Progenitor cell of endocrine pancreas (in vitro differentiated cells): ENCODE data around the gene SLC25A38. TPM values are rescaled to one million over a fixed set of nuclear protein-coding genes. Genes with fewer than 3 reads are reported as not detected.

ENCODE experiments used
- DNase-seq: peaks from one replicate; pipeline ENCODE4 v3.0.0; 2021; ENCODE audit warnings: low spot score; ENCODE audit not compliant: unreplicated experiment
- H3K27ac Mint-ChIP-seq: 2 replicates; pipeline ENCODE4 v1.8.0; 2021; ENCODE audit warnings: mild to moderate bottlenecking, moderate library complexity, mixed read lengths
- H3K27me3 Mint-ChIP-seq: 2 replicates; pipeline ENCODE4 v1.8.0; 2021; ENCODE audit warnings: mixed read lengths
- H3K36me3 Mint-ChIP-seq: 2 replicates; pipeline ENCODE4 v1.8.0; 2022; ENCODE audit warnings: mixed read lengths; ENCODE audit not compliant: insufficient read depth
- H3K4me1 Mint-ChIP-seq: 2 replicates; pipeline ENCODE4 v1.8.0; 2021; ENCODE audit warnings: low read depth, mixed read lengths
- H3K4me3 Mint-ChIP-seq: 2 replicates; pipeline ENCODE4 v1.8.0; 2021; ENCODE audit warnings: low read depth, mild to moderate bottlenecking, moderate library complexity, mixed read lengths
- H3K9me3 Mint-ChIP-seq: 2 replicates; pipeline ENCODE4 v1.8.0; 2021; ENCODE audit warnings: low read depth, mixed read lengths
- CTCF ChIP-seq: fragments of 200-600 bp; sonication (generic); IDR thresholded peaks from one replicate; pipeline ENCODE4 v1.5.0; 2021; ENCODE audit warnings: antibody characterized with exemption, mild to moderate bottlenecking; ENCODE audit not compliant: unreplicated experiment
- total RNA-seq: library from RNA; stranded (reverse); gene quantifications from 2 replicates; pipeline ENCODE4 v1.2.1, GENCODE V29; 2021

The SLC25A38 gene
- total RNA-seq, 1 donor from 2014 or later: 38.0 TPM

GRCh38 chr3:39343076-39343717 lies 40.0 kb upstream of the SLC25A38 start:
- Mint-ChIP-seq H3K27ac (no peak overlapping the region), H3K4me3 (no peak overlapping the region), H3K9me3 (no peaks in the 10 kb centered on the region), H3K4me1 (peaks cover 21% of the 10 kb centered on the region), H3K27me3 (peaks cover 13% of the 10 kb centered on the region), H3K36me3 (no peaks in the 10 kb centered on the region)
- TF ChIP-seq CTCF: no peak
- no peak for DNase-seq

- Mint-ChIP-seq H3K9me3 (no peaks in the 10 kb centered on the region), H3K36me3 (no peaks in the 10 kb centered on the region), H3K27ac (no peak overlapping the region), H3K27me3 (peaks cover 13% of the 10 kb centered on the region), H3K4me1 (peaks cover 23% of the 10 kb centered on the region), H3K4me3 (no peak overlapping the region)
- TF ChIP-seq CTCF: no peak
- no peak for DNase-seq
Observed at GRCh38 chr3:39343760-39344159, 39.4 kb upstream of the SLC25A38 start.

GRCh38 chr3:39344746-39345344 lies 38.3 kb upstream of the SLC25A38 start:
- no peak for TF ChIP-seq CTCF

GRCh38 chr3:39346785-39347585 lies 36.2 kb upstream of the SLC25A38 start:
- H3K4me1 Mint-ChIP-seq: peaks cover 37% of the 10 kb centered on the region
- DNase-seq: no peak

More at GRCh38 chr3:39344746-39345344, 38.3 kb upstream of the SLC25A38 start:
- Mint-ChIP-seq H3K27ac (no peak overlapping the region), H3K36me3 (no peaks in the 10 kb centered on the region), H3K9me3 (no peaks in the 10 kb centered on the region), H3K27me3 (peaks cover 13% of the 10 kb centered on the region), H3K4me1 (peaks cover 32% of the 10 kb centered on the region), H3K4me3 (no peak overlapping the region)
- DNase-seq: no peak

More at GRCh38 chr3:39346785-39347585, 36.2 kb upstream of the SLC25A38 start:
- Mint-ChIP-seq H3K27ac (no peak overlapping the region), H3K4me3 (no peak overlapping the region), H3K27me3 (peaks cover 13% of the 10 kb centered on the region), H3K36me3 (no peaks in the 10 kb centered on the region), H3K9me3 (no peaks in the 10 kb centered on the region)
- no peak for TF ChIP-seq CTCF
